Prostate gland (tissue), 2 donors: ENCODE data around the gene CTDNEP1. TPM values are rescaled to one million over a fixed set of nuclear protein-coding genes. Genes with fewer than 3 reads are reported as not detected.

Source experiments
- DNase-seq: peaks from one replicate; pipeline ENCODE4 v3.0.0-alpha.2; 2019; ENCODE audit warnings: low spot score
- H3K27ac ChIP-seq, 2 donors: fragments of 200-600 bp; sonication (generic); 2 replicates each; pipeline ENCODE4 v1.5.1; 2017 to 2019
- H3K27me3 ChIP-seq: fragments of 200-600 bp; sonication (generic); replicated peaks from 2 replicates; pipeline ENCODE4 v1.5.1; 2019; ENCODE audit not compliant: insufficient read depth
- H3K36me3 ChIP-seq, 2 donors: fragments of 200-600 bp; sonication (generic); 1 replicate in 1 of 2; 2 replicates in 1 of 2; pipeline versions ENCODE4 v1.5.1 to v1.8.1; 2017 to 2019
- H3K4me1 ChIP-seq: fragments of 200-600 bp; sonication (generic); replicated peaks from 2 replicates; pipeline ENCODE4 v1.5.1; 2019
- H3K4me3 ChIP-seq, 2 donors: fragments of 200-600 bp; sonication (generic); 2 replicates each; pipeline ENCODE4 v1.5.1; 2017 to 2019
- H3K9me3 ChIP-seq: fragments of 200-600 bp; sonication (generic); 2 replicates; pipeline ENCODE4 v1.5.1; 2017
- CTCF ChIP-seq, 4 experiments: fragments of 200-600 bp in 2 of 4; fragments of 450-650 bp in 2 of 4; sonication (generic) in 2 of 4; IDR thresholded peaks; 1 replicate in 3 of 4; 2 replicates in 1 of 4; pipeline ENCODE4 v1.5.1; 2016 to 2019; ENCODE audit warnings: antibody characterized with exemption in 4 of 4, mild to moderate bottlenecking in 2 of 4, moderate library complexity in 2 of 4
- POLR2A ChIP-seq: fragments of 450-650 bp; IDR thresholded peaks from one replicate; pipeline ENCODE4 v1.6.1; 2016; ENCODE audit warnings: antibody characterized with exemption, mild to moderate bottlenecking
- POLR2AphosphoS5 ChIP-seq: sonication (generic); formaldehyde crosslinking; IDR thresholded peaks from one replicate; pipeline ENCODE4 v1.6.1; 2017; ENCODE audit warnings: antibody characterized with exemption
- WGBS: methylation state at CpG from one replicate; pipeline ENCODE4 v1.1.5; 2018; 5-methylcytosine and 5-hydroxymethylcytosine counted together
- intact Hi-C: fragments of 100-400 bp; cut with DNase I; formaldehyde crosslinking; loops from one replicate; pipeline ENCODE4 v1.14.2; 2022
- microRNA counts, 2 donors: library from miRNA; unstranded; fragments of <30 nt; microRNA quantifications; one replicate each; lab custom pipeline; 2016 to 2017
- microRNA-seq: library from miRNA; unstranded; fragments of <30 nt; microRNA quantifications from one replicate; pipeline ENCODE4, GENCODE V29; 2016
- small RNA-seq, 2 donors: library from RNA; depleted of rRNA; stranded (forward); fragments of <200 nt; gene quantifications; one replicate each; pipeline ENCODE3, GENCODE V24; 2016
- total RNA-seq, 2 donors: library from RNA; depleted of rRNA; stranded (reverse); fragments of >200 nt; gene quantifications; one replicate each; pipeline ENCODE4 v1.1.0, GENCODE V29; 2016

CTDNEP1 gene
- total RNA-seq, 2 donors from 2014 or later: 61.2 to 107 TPM

- no peak overlapping the region for H3K4me3 ChIP-seq
- H3K4me1 ChIP-seq: no peaks in the 10 kb centered on the region
- no peak overlapping the region for H3K27ac ChIP-seq
- TF ChIP-seq POLR2AphosphoS5 (no peak), POLR2A (no peak), CTCF (IDR thresholded peaks at IDR 0.05) (no peak)
- H3K9me3 ChIP-seq: no peaks in the 10 kb centered on the region
- no peak for DNase-seq
- intact Hi-C loops: no loop called here
- 95% methylated on average over 12 of the region's 12 CpGs for WGBS
- H3K36me3 ChIP-seq: peaks cover 0 to 10% of the 10 kb centered on the region in 2 donors
- no peaks in the 10 kb centered on the region for H3K27me3 ChIP-seq
Measured at GRCh38 chr17:7195971-7196370, 55.6 kb downstream of the CTDNEP1 start.

MicroRNAs encoded within 50 kb of the gene (microRNA counts, 767-probe panel; counts per million panel counts)
- microRNA hsa-miR-324-3p (lab: Ali Mortazavi, UCI): 0 to 431 counts per million in 2 donors
- 2,726 to 2,949 counts per million in 2 donors for microRNA hsa-miR-324-5p (lab: Ali Mortazavi, UCI)

Small RNA genes within 50 kb of the gene (microRNA-seq; reads per million reads assigned to microRNA genes)
- 2,250 reads per million, percentile 91 among the genes with 10 or more reads in this experiment for gene MIR324

Small RNA genes within 50 kb of the gene (small RNA-seq; reads per million reads assigned to genes)
- gene MIR324 (8.8 to 14.4 reads per million in 2 donors), gene RF00019 (0 reads per million in 2 donors)

Other genes with a start within 250 kb of the CTDNEP1 start
- 100 to 1,000 TPM; 348 to 418 TPM for gene RNASEK, start 239.1 kb downstream of the CTDNEP1 start, total RNA-seq
- gene BCL6B, start 228.7 kb downstream of the CTDNEP1 start, total RNA-seq: 1 to 10 TPM in 1 of 2 donors, under 1 TPM in 1; 0.96 to 4.0 TPM
- 1 to 10 TPM; 1.7 to 1.8 TPM for gene SLC16A13, start 215.7 kb downstream of the CTDNEP1 start, total RNA-seq
- 1 to 10 TPM; 1.8 to 2.3 TPM for gene SLC16A11, start 207.6 kb downstream of the CTDNEP1 start, total RNA-seq
- 1 to 10 TPM in 1 of 2 donors, under 1 TPM in 1; 0.55 to 5.7 TPM for gene CLEC10A, start 171.5 kb downstream of the CTDNEP1 start, total RNA-seq
- under 1 TPM in 1 of 2 donors, not detected in 1; 0.41 TPM for gene ASGR2, start 136.9 kb downstream of the CTDNEP1 start, total RNA-seq
- gene ASGR1, start 72.4 kb downstream of the CTDNEP1 start, total RNA-seq: 1 to 10 TPM in 1 of 2 donors, under 1 TPM in 1; 0.50 to 9.4 TPM
- 10 to 100 TPM in 1 of 2 donors, 1 to 10 TPM in 1; 9.3 to 31.6 TPM for gene DLG4, start 31.9 kb downstream of the CTDNEP1 start, total RNA-seq
- gene ACADVL, start 31.8 kb downstream of the CTDNEP1 start, total RNA-seq: 100 to 1,000 TPM; 589 to 593 TPM
- 100 to 1,000 TPM in 1 of 2 donors, 10 to 100 TPM in 1; 52.3 to 116 TPM for gene DVL2, start 17.2 kb downstream of the CTDNEP1 start, total RNA-seq
- gene PHF23, start 12.3 kb downstream of the CTDNEP1 start, total RNA-seq: 10 to 100 TPM; 41.2 to 92.5 TPM
- gene GABARAP, start 9.3 kb downstream of the CTDNEP1 start, total RNA-seq: 100 to 1,000 TPM; 493 to 527 TPM
- 10 to 100 TPM; 50.1 to 65.2 TPM for gene ELP5, start 481 bp upstream of the CTDNEP1 start, total RNA-seq
- gene CLDN7, start 10.7 kb upstream of the CTDNEP1 start, total RNA-seq: 10 to 100 TPM; 42.0 to 45.8 TPM
- gene SLC2A4, start 30.0 kb upstream of the CTDNEP1 start, total RNA-seq: 10 to 100 TPM; 13.8 to 27.4 TPM
- 10 to 100 TPM in 1 of 2 donors, under 1 TPM in 1; 0.64 to 49.1 TPM for gene YBX2, start 42.9 kb upstream of the CTDNEP1 start, total RNA-seq
- 100 to 1,000 TPM; 172 to 195 TPM for gene EIF5A, start 55.9 kb upstream of the CTDNEP1 start, total RNA-seq
- gene GPS2, start 63.6 kb upstream of the CTDNEP1 start, total RNA-seq: 100 to 1,000 TPM in 1 of 2 donors, 10 to 100 TPM in 1; 88.4 to 140 TPM
- 10 to 100 TPM; 15.7 to 36.0 TPM for gene NEURL4, start 77.6 kb upstream of the CTDNEP1 start, total RNA-seq
- gene ACAP1, start 84.8 kb upstream of the CTDNEP1 start, total RNA-seq: 1 to 10 TPM; 2.5 to 6.5 TPM
- gene KCTD11, start 100.4 kb upstream of the CTDNEP1 start, total RNA-seq: 10 to 100 TPM in 1 of 2 donors, 1 to 10 TPM in 1; 8.9 to 15.2 TPM
- gene TMEM95, start 103.4 kb upstream of the CTDNEP1 start, total RNA-seq: not detected
- 10 to 100 TPM in 1 of 2 donors, 1 to 10 TPM in 1; 9.9 to 28.4 TPM for gene TNK1, start 129.4 kb upstream of the CTDNEP1 start, total RNA-seq
- gene PLSCR3, start 142.8 kb upstream of the CTDNEP1 start, total RNA-seq: 10 to 100 TPM; 25.8 to 26.4 TPM
- gene TMEM256, start 152.4 kb upstream of the CTDNEP1 start, total RNA-seq: 100 to 1,000 TPM in 1 of 2 donors, 10 to 100 TPM in 1; 63.0 to 192 TPM
- gene NLGN2, start 156.1 kb upstream of the CTDNEP1 start, total RNA-seq: 10 to 100 TPM in 1 of 2 donors, 1 to 10 TPM in 1; 8.6 to 16.2 TPM
- gene SPEM1, start 168.6 kb upstream of the CTDNEP1 start, total RNA-seq: 1 to 10 TPM in 1 of 2 donors, not detected in 1; 3.6 TPM
- gene SPEM2, start 173.9 kb upstream of the CTDNEP1 start, total RNA-seq: 1 to 10 TPM in 1 of 2 donors, not detected in 1; 5.3 TPM
- under 1 TPM; 0.09 to 0.11 TPM for gene SPEM3, start 177.1 kb upstream of the CTDNEP1 start, total RNA-seq
- gene TMEM102, start 183.7 kb upstream of the CTDNEP1 start, total RNA-seq: 10 to 100 TPM in 1 of 2 donors, 1 to 10 TPM in 1; 9.9 to 10.3 TPM
- 1 to 10 TPM; 1.2 to 4.2 TPM for gene FGF11, start 187.8 kb upstream of the CTDNEP1 start, total RNA-seq
- 10 to 100 TPM in 1 of 2 donors, 1 to 10 TPM in 1; 6.9 to 10.4 TPM for gene CHRNB1, start 193.3 kb upstream of the CTDNEP1 start, total RNA-seq
- 10 to 100 TPM; 60.5 to 69.4 TPM for gene ZBTB4, start 227.9 kb upstream of the CTDNEP1 start, total RNA-seq
- gene SLC35G6, start 229.7 kb upstream of the CTDNEP1 start, total RNA-seq: not detected
- gene POLR2A, start 232.6 kb upstream of the CTDNEP1 start, total RNA-seq: 100 to 1,000 TPM in 1 of 2 donors, 10 to 100 TPM in 1; 79.7 to 217 TPM